GM12891 (cell line): ENCODE results near the gene RPS4Y1. TPM values are rescaled to one million over a fixed set of nuclear protein-coding genes. Genes with fewer than 3 reads are reported as not detected.
"Not testable (repeated sequence)": the region's sequence is repeated elsewhere in the genome, so short reads cannot be mapped to it uniquely, and the experiment has no call there.

Experiments used
- DNase-seq: peaks from one replicate; pipeline ENCODE4 v3.0.0; 2011; ENCODE audit warnings: low spot score; ENCODE audit not compliant: insufficient read length
- FAIRE-seq: peaks from 2 replicates; lab custom pipeline; 2011; peaks lifted over from hg19 to GRCh38; lab: Jason Lieb, UNC
- PAX5 ChIP-seq: IDR thresholded peaks from 2 replicates; pipeline ENCODE4 v1.6.1; 2011; ENCODE audit warnings: low read length, moderate library complexity, mild to moderate bottlenecking; ENCODE audit not compliant: insufficient read depth, severe bottlenecking
- POLR2A ChIP-seq: IDR thresholded peaks from 2 replicates; pipeline ENCODE4 v1.6.1; 2011; ENCODE audit warnings: low read depth, low read length, control low read depth
- POLR2AphosphoS5 ChIP-seq: IDR thresholded peaks from 2 replicates; pipeline ENCODE4 v1.6.1; 2011; ENCODE audit warnings: low read depth, low read length, control low read depth
- POU2F2 ChIP-seq: IDR thresholded peaks from 2 replicates; pipeline ENCODE4 v1.6.1; 2011; ENCODE audit warnings: low read depth, mild to moderate bottlenecking, control low read depth, low read length, moderate library complexity
- SPI1 ChIP-seq: IDR thresholded peaks from 2 replicates; pipeline ENCODE4 v1.6.1; 2011; ENCODE audit warnings: low read depth, low read length, control low read depth
- TAF1 ChIP-seq: IDR thresholded peaks from 2 replicates; pipeline ENCODE4 v1.6.1; 2011; ENCODE audit warnings: low read depth, low read length, control low read depth
- polyA plus RNA-seq: library from polyadenylated mRNA; unstranded; fragments of >200 nt; gene quantifications from one replicate; pipeline ENCODE4 v1.2.1, GENCODE V29; 2012; ENCODE audit warnings: low read depth, missing spikeins, inconsistent platforms; ENCODE audit not compliant: missing spikeins

Gene RPS4Y1
- polyA plus RNA-seq = 347 TPM

- peak; percentile 83 for FAIRE-seq
- TF ChIP-seq POLR2AphosphoS5 (peak; percentile 81), PAX5 (no peak), SPI1 (no peak), TAF1 (peak; percentile 85), POLR2A (peak; percentile 74), POU2F2 (no peak)
- DNase-seq = peak; percentile 24
Observed at GRCh38 chrY:2841471-2841893, at the start of gene RPS4Y1. Gene RPS4Y1, plus strand, starts transcription at chrY:2841602. Its CDS starts 23 bp downstream, at chrY:2841625.

GRCh38 chrY:2796977-2797523 is 44.4 kb upstream of the RPS4Y1 start:
- DNase-seq (no peak), FAIRE-seq (no peak)
- no peak for TF ChIP-seq POLR2AphosphoS5
- TF ChIP-seq TAF1 = no peak
- no peak for TF ChIP-seq POLR2A
- TF ChIP-seq SPI1 = no peak
- TF ChIP-seq POU2F2 = no peak
- no peak for TF ChIP-seq PAX5

GRCh38 chrY:2797991-2798390 is 43.4 kb upstream of the RPS4Y1 start:
- TF ChIP-seq POLR2A (no peak), PAX5 (no peak), POLR2AphosphoS5 (no peak), POU2F2 (no peak), SPI1 (no peak), TAF1 (no peak)
- no peak for FAIRE-seq

DNA sequence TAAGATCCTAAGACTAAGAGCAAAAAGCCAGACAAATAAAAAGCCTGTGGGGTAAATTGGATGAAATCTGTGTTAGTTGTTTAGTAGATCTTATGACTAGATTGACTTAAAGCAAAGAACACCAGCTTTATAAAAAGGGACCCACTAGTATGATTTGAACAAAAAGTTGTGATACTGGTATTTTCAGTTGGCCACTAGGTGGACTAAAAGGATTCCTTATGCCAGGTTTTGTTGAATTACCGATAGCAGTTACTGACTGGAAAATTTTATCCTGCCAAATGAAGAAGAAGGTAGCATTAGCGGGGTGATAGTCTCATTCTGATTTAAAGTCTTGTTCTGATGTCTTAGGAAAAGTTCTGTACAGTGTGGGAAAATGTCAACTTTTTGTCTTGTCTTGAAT is 41.2 kb upstream of the RPS4Y1 start:
- TF ChIP-seq POU2F2 = no peak
- TF ChIP-seq POLR2AphosphoS5 = no peak
- no peak for TF ChIP-seq PAX5
- TF ChIP-seq SPI1 = no peak
- no peak for TF ChIP-seq TAF1
- no peak for TF ChIP-seq POLR2A
- FAIRE-seq (peak; percentile 68), DNase-seq (no peak)

More at GRCh38 chrY:2797991-2798390, 43.4 kb upstream of the RPS4Y1 start:
- no peak for DNase-seq

- not testable (repeated sequence) for FAIRE-seq, DNase-seq
Observed at GRCh38 chrY:2817146-2817896, 24.1 kb upstream of the RPS4Y1 start.

- FAIRE-seq (no peak), DNase-seq (no peak)
- TF ChIP-seq POU2F2 (no peak), TAF1 (no peak), SPI1 (no peak), PAX5 (no peak), POLR2A (no peak), POLR2AphosphoS5 (no peak)
Observed at GRCh38 chrY:2824471-2824870, 16.9 kb upstream of the RPS4Y1 start.

DNA sequence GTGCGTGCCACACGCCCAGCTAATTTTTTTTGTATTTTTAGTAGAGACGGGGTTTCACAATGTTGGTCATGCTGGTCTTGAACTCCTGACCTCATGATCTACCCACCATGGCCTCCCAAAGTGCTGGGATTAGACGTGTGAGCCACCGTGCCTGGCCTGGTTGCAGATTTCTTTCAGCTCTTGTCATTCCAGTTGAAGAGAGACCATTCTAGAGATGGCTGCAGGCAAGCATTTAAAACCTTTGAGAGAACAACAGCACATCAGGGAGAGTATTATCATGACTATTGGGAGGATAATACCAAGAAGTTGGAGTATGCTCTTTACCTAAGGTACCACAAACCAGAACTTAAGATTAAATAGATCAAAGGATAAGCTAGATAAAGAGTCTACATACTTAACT is 12.9 kb upstream of the RPS4Y1 start:
- FAIRE-seq (no peak), DNase-seq (no peak)
- TF ChIP-seq SPI1 = no peak

GRCh38 chrY:2835230-2835629 is 6.2 kb upstream of the RPS4Y1 start:
- FAIRE-seq = no peak
- no peak for DNase-seq
- no peak for TF ChIP-seq PAX5
- no peak for TF ChIP-seq POU2F2
- no peak for TF ChIP-seq SPI1
- TF ChIP-seq POLR2AphosphoS5 = no peak
- no peak for TF ChIP-seq POLR2A
- no peak for TF ChIP-seq TAF1

- no peak for FAIRE-seq
- TF ChIP-seq POLR2A (no peak), POLR2AphosphoS5 (no peak)
- DNase-seq = no peak
Observed at GRCh38 chrY:2837078-2837477, 4.3 kb upstream of the RPS4Y1 start.

- no peak for TF ChIP-seq POU2F2
- TF ChIP-seq SPI1 = no peak
- TF ChIP-seq PAX5 = no peak
- no peak for TF ChIP-seq POLR2A
- no peak for DNase-seq
- no peak for FAIRE-seq
Observed at GRCh38 chrY:2837932-2838331, 3.5 kb upstream of the RPS4Y1 start.

DNA sequence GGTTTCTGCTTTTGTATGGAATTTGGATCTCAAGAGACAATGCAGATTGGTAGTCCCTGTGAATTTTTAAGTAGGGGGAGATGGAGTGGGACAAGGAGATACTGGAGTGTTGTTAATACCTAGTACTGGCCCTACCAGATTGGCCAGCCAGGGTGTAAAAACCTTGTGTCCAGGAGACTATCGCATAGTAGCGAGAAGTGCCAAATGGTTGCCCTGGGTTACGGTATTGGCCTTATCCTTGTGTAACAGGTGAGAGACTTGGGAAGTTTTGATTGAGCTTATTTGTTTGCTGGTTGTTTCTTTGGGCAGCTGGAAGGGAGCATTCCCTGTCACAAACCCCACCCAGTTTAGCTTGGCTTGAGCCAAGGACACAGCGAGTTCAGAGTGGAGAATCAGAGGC is 5.4 kb downstream of the RPS4Y1 start:
- TF ChIP-seq SPI1 (no peak), POLR2A (no peak), POLR2AphosphoS5 (no peak), TAF1 (no peak), PAX5 (no peak), POU2F2 (no peak)
- no peak for DNase-seq
- no peak for FAIRE-seq
